Measurements from ENCODE around the gene ALKBH3.

The ALKBH3 gene

DNA sequence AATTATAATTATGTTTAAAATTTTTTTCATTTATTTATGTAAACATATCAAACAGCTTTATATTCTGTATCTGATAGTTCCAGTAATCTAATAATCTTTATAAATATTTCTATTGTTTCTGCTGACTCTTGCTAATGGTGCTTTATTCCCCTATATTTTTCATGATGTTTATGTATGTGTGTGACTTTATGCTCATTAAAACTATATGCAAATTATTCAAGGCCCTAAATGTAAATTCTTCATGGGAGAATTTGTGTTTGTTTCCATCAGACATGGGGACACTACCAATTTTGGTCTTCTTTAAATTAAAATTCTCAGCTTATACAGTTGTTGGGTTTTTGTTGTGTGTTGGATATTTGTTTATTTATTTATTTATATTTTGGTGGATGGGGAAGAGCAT lies 13.7 kb upstream of the ALKBH3 start:
- in situ Hi-C loops (cut with HindIII; ENCODE audit: low pct_unique_long_range_greater_than_20kb, low sequenced_read_pairs) = no loop called here
- TF ChIP-seq JUND (IDR thresholded peaks at IDR 0.05; ENCODE audit: low read depth) = no peak
- no peak for DNase-seq (ENCODE audit: low read depth in 1 of 2, low spot score in 1 of 2)

DNA sequence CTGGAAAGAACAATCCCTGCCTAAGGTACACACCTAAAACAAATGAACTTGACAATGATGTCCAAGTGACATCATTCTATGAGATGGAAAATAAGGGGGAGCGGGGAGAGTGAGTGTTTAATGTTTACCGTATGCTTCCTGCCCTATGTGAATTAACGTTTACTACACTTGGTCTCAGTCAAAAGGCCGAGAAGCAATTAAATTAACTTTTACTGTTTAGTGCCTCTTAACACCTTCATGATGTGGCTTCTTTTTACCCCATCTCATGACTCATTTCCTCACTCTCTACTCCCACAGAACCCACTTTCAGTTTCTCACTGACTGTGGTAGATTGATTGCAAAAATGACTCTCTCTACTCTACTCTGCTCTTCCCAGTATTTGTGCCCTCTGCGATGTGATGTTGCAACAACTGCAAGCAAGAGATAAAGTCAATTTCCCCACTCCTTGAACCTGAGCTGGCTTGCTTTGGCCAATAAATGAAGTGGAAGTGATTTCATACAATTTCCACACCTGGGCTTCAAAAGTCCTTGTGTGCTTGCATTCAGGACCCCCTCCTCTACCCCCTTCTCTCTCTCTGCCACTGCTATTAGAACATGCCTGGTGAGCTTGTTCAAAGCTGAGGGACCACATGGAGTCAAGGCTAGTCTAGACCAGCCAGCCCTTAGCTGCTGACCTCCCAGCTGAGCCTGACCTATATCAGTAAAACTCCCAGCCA lies 11.6 kb upstream of the ALKBH3 start:
- in situ Hi-C loops (cut with HindIII; ENCODE audit: low pct_unique_long_range_greater_than_20kb, low sequenced_read_pairs) = no loop called here
- TF ChIP-seq JUND (IDR thresholded peaks at IDR 0.05; ENCODE audit: low read depth) = no peak

DNA sequence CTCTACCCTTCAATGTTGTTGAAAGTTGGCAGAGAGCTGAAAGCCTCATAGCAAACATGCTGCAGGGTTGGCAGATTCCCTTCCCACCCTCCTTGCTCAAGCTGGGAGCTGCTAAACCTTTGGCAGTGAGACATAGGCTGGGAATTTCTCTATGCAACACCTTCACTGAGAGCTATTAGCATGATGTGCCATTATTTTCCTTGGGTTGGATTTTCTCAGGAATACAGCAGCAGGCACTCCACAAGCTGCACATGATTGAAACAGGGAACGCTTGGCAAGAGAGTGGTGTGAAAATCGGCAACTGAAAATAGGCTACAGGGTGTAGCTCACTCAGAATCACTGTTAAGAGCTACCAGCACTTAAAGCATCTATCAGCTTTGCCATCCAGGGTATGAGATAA lies 9.6 kb upstream of the ALKBH3 start:
- no peak for TF ChIP-seq JUND (IDR thresholded peaks at IDR 0.05; ENCODE audit: low read depth)
- DNase-seq (ENCODE audit: low read depth in 1 of 2, low spot score in 1 of 2) = no peak
- in situ Hi-C loops (cut with HindIII; ENCODE audit: low pct_unique_long_range_greater_than_20kb, low sequenced_read_pairs) = no loop called here

More for the DNA sequence above, 11.6 kb upstream of the ALKBH3 start:
- no peak for DNase-seq (ENCODE audit: low read depth in 1 of 2, low spot score in 1 of 2)

GRCh38 chr11:43872995-43873394 lies 7.6 kb upstream of the ALKBH3 start:
- DNase-seq (ENCODE audit: low read depth in 1 of 2, low spot score in 1 of 2) = no peak
- TF ChIP-seq JUND (IDR thresholded peaks at IDR 0.05; ENCODE audit: low read depth) = no peak
- in situ Hi-C loops (cut with HindIII; ENCODE audit: low pct_unique_long_range_greater_than_20kb, low sequenced_read_pairs) = no loop called here

GRCh38 chr11:43874078-43874477 lies 6.6 kb upstream of the ALKBH3 start:
- TF ChIP-seq JUND (IDR thresholded peaks at IDR 0.05; ENCODE audit: low read depth) = no peak
- DNase-seq (ENCODE audit: low read depth in 1 of 2, low spot score in 1 of 2) = no peak
- in situ Hi-C loops (cut with HindIII; ENCODE audit: low pct_unique_long_range_greater_than_20kb, low sequenced_read_pairs) = no loop called here

- DNase-seq (ENCODE audit: low read depth in 1 of 2, low spot score in 1 of 2) = no peak
- in situ Hi-C loops (cut with HindIII; ENCODE audit: low pct_unique_long_range_greater_than_20kb, low sequenced_read_pairs) = no loop called here
- TF ChIP-seq JUND (IDR thresholded peaks at IDR 0.05; ENCODE audit: low read depth) = no peak
Measured at GRCh38 chr11:43874738-43875137, 5.9 kb upstream of the ALKBH3 start.

DNA sequence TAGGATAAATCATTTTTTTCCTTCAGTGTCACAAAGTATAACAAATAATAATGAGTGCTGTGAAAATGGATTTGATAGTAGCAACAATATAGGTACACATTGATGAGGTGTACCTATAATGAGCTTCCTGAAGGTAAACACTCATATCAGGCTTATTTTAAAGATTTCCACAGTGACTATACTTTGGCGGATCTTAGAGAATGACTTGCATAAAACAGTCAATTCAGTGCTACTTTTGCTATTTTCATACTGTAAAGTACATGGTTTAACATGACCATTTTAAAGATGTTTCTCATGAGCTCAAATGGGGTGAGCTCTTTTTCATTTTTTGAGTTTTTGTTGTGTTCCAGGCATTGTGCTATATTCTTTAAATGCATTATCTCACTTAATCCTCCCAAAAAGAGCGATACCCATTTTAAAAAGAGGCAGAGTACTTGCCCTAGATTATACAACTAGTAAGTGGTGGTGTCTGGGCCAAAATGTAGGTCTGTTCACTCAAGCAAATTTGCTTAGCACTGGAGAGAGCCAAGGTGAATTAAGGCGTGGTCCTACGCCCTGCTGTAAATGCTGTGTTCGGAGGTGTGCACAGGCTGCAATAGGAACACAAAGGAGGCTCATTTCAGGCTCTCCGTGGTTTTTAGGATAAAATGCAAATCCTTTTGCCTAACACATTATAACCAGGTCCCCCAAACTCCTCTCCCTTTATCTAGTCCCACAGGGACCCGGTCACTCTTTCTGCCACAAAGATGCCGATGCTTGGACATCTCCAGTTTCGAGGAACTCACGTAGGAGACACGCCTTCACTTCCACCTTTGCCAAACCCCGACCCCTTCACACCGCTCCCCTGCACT lies 617 bp upstream of the ALKBH3 start:
- peak in 1 of 2 experiments; percentile 4 for DNase-seq (ENCODE audit: low read depth in 1 of 2, low spot score in 1 of 2)
- in situ Hi-C loops (cut with HindIII; ENCODE audit: low pct_unique_long_range_greater_than_20kb, low sequenced_read_pairs) = no loop called here

DNA sequence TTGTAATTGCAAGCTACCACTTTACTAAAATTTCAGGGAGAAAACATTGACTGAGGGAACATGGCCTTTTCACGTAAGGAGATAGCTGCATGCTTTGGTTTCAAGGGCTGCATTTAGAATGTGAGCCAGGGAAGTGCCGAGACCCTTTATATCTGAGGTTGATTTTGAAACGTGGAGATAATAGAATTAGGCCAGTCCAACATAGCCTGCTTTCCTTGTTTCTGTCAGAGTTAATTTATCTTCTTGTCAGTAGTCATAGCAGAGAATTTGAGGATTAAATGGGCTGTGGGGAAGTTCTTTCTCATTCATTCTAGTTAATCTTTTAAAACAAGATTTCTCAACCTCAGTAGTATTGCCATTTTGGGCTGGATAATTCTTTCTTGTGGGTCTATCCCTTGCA lies 12.2 kb downstream of the ALKBH3 start:
- in situ Hi-C loops (cut with HindIII; ENCODE audit: low pct_unique_long_range_greater_than_20kb, low sequenced_read_pairs) = no loop called here
- TF ChIP-seq JUND (IDR thresholded peaks at IDR 0.05; ENCODE audit: low read depth) = no peak
- DNase-seq (ENCODE audit: low read depth in 1 of 2, low spot score in 1 of 2) = no peak

More for the DNA sequence above, 617 bp upstream of the ALKBH3 start:
- TF ChIP-seq JUND (IDR thresholded peaks at IDR 0.05; ENCODE audit: low read depth) = no peak

DNA sequence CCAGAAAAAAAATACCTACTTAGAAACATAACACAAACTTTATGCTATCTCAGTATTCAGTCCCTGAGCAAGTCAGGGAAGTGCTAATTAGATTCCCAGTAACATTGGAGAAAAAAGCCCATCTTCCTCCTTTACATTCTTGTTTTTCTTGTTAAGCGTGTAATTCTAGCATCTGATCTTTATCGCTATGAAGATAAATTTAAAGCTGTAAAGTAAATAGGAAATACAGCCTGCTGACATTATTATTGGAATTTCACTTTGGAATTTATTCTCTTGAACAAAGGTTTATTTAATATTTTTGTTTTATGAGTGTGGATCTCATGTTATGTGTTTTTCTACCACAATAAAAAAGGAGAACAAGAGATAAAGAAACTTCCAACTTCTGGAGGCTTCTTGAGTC lies 13.9 kb downstream of the ALKBH3 start:
- peak; percentile 64; the same call in 1 of the 2 replicates for TF ChIP-seq JUND (IDR thresholded peaks at IDR 0.05; ENCODE audit: low read depth)
- in situ Hi-C loops (cut with HindIII; ENCODE audit: low pct_unique_long_range_greater_than_20kb, low sequenced_read_pairs) = no loop called here
- peak; percentile 15 to 71 for DNase-seq (ENCODE audit: low read depth in 1 of 2, low spot score in 1 of 2)

DNA sequence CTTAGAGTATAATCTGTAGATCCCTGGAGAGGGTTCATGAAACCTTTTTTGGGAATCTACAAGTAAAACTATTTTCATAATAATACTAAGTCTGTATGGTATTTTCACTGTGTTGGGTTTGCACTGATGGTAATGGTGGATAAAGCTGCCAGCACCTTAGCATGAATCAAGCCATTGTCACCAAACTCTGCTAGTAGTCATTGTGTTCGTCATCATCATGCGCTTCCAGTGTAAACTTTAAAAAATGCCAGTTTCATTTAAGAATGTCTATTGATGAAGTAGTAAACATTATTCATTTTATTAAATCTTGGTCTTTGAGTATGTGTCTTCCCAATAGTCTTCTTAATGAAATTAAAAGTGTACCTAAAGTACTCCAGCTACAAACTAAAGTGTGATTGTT lies 15.0 kb downstream of the ALKBH3 start:
- TF ChIP-seq JUND (IDR thresholded peaks at IDR 0.05; ENCODE audit: low read depth) = no peak
- no peak for DNase-seq (ENCODE audit: low read depth in 1 of 2, low spot score in 1 of 2)
- in situ Hi-C loops (cut with HindIII; ENCODE audit: low pct_unique_long_range_greater_than_20kb, low sequenced_read_pairs) = no loop called here

DNA sequence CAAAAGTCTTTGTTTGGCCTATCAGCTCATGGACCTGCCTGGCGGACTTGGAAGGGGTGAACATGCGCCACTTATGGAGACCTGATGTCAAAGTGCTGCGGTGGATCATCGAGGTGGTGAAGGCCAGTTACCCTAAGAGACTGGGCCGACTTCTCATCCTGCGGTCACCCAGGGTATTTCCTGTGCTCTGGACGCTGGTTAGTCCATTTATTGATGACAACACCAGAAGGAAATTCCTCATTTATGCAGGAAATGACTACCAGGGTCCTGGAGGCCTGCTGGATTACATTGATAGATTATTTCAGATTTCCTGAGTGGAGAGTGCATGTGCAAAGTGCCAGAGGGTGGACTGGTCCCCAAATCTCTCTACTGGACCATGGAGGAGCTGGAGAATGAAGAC lies 17.9 kb downstream of the ALKBH3 start:
- TF ChIP-seq JUND (IDR thresholded peaks at IDR 0.05; ENCODE audit: low read depth) = no peak
- no peak for DNase-seq (ENCODE audit: low read depth in 1 of 2, low spot score in 1 of 2)
- in situ Hi-C loops (cut with HindIII; ENCODE audit: low pct_unique_long_range_greater_than_20kb, low sequenced_read_pairs) = no loop called here

- TF ChIP-seq JUND (IDR thresholded peaks at IDR 0.05; ENCODE audit: low read depth) = no peak
- in situ Hi-C loops (cut with HindIII; ENCODE audit: low pct_unique_long_range_greater_than_20kb, low sequenced_read_pairs) = no loop called here
- DNase-seq (ENCODE audit: low read depth in 1 of 2, low spot score in 1 of 2) = no peak
Measured at GRCh38 chr11:43899094-43899493, 18.5 kb downstream of the ALKBH3 start.

DNA sequence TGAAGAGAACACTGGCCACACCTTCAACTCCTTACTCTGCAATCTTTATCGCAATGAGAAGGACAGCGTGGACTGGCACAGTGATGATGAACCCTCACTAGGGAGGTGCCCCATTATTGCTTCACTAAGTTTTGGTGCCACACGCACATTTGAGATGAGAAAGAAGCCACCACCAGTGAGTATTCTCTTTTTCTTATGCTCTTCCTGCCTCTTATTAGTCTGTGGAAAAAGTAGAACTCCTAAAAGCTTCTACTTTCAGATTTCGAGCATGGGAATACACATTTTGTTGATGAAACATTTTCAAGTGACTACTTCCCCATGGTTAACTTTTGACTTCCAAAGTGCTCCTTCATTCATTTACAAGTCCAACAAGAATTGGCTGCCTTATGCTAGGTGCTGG lies 20.9 kb downstream of the ALKBH3 start:
- DNase-seq (ENCODE audit: low read depth in 1 of 2, low spot score in 1 of 2) = no peak
- no peak for TF ChIP-seq JUND (IDR thresholded peaks at IDR 0.05; ENCODE audit: low read depth)
- in situ Hi-C loops (cut with HindIII; ENCODE audit: low pct_unique_long_range_greater_than_20kb, low sequenced_read_pairs) = no loop called here

All from T47D (cell line).